Lung (tissue), 12 donors: Measurements from ENCODE around the gene KRTAP5-6. TPM values are rescaled to one million over a fixed set of nuclear protein-coding genes. Genes with fewer than 3 reads are reported as not detected.

Source experiments
- ATAC-seq: fragments of 200-7000 bp; cut with Tn5 transposase; one replicate; pipeline ENCODE4 v1.9.1; 2020; ENCODE audit warnings: moderate number of reproducible peaks; ENCODE audit not compliant: insufficient read depth, low FRiP score
- DNase-seq, 3 donors: peaks; one replicate each; pipeline ENCODE4 v3.0.0-alpha.2; 2013 to 2017
- H3K27ac ChIP-seq, 2 donors: one replicate each; pipeline ENCODE4 v1.5.1; 2013; ENCODE audit warnings: mild to moderate bottlenecking in 2 of 2, moderate library complexity in 2 of 2, control low read depth in 1 of 2, inconsistent platforms in 1 of 2, low read depth in 1 of 2, low read length in 1 of 2
- H3K27me3 ChIP-seq, 3 donors: one replicate each; pipeline ENCODE4 v1.5.1; 2013; ENCODE audit warnings: low read length in 2 of 3; ENCODE audit not compliant: control insufficient read depth in 3 of 3, insufficient read depth in 3 of 3
- H3K36me3 ChIP-seq, 4 donors: one replicate each; pipeline ENCODE4 v1.5.1; 2013; ENCODE audit warnings: low read length in 4 of 4, mild to moderate bottlenecking in 1 of 4, moderate library complexity in 1 of 4; ENCODE audit not compliant: control insufficient read depth in 4 of 4, insufficient read depth in 4 of 4
- H3K4me1 ChIP-seq, 5 donors: one replicate each; pipeline ENCODE4 v1.5.1; 2013; ENCODE audit warnings: low read length in 5 of 5, mild to moderate bottlenecking in 2 of 5, moderate library complexity in 1 of 5; ENCODE audit not compliant: control insufficient read depth in 5 of 5, insufficient read depth in 5 of 5
- H3K4me3 ChIP-seq: one replicate; pipeline ENCODE4 v1.5.1; 2013; ENCODE audit warnings: mild to moderate bottlenecking, control low read depth, moderate library complexity
- H3K9ac ChIP-seq, 2 donors: one replicate each; pipeline ENCODE4 v1.5.1; 2013; ENCODE audit warnings: low read length in 2 of 2, control low read depth in 1 of 2; ENCODE audit not compliant: insufficient read depth in 1 of 2
- H3K9me3 ChIP-seq, 4 donors: one replicate each; pipeline ENCODE4 v1.5.1; 2013; ENCODE audit warnings: low read length in 3 of 4, mild to moderate bottlenecking in 1 of 4, moderate library complexity in 1 of 4; ENCODE audit not compliant: control insufficient read depth in 4 of 4, insufficient read depth in 3 of 4
- CTCF ChIP-seq: IDR thresholded peaks from 2 replicates; pipeline ENCODE4 v1.5.1; 2012; ENCODE audit warnings: mild to moderate bottlenecking; ENCODE audit errors: control extremely low read depth, extremely low read depth
- WGBS, 2 donors: extraction: QIAGEN DNeasy Blood & Tissue Kit; methylation state at CpG; one replicate each; pipeline ENCODE4 v1.1.7; 2013; 5-methylcytosine and 5-hydroxymethylcytosine counted together
- polyA plus RNA-seq, 2 donors: library from polyadenylated mRNA; stranded (reverse); fragments of 200-250 nt; gene quantifications; one replicate each; pipeline ENCODE4 v1.2.1, GENCODE V29; 2013
- total RNA-seq, 2 donors: library from RNA; depleted of rRNA in 1 of 2; stranded (reverse); fragments of >200 nt in 1 of 2; gene quantifications; one replicate each; pipeline ENCODE4 v1.2.1, GENCODE V29; 2014 to 2021
- donor health status: control.
- donor health status: control.
- donor health status: Bipolar disorder and iron deficiency.
- donor health status: healthy.
- donor health status: DM: yes; HTN: yes; CAD: no.

Gene KRTAP5-6
- total and polyA plus RNA-seq, 4 donors: not detected

GRCh38 chr11:1745701-1746320 is 48.8 kb downstream of the KRTAP5-6 start:
- H3K4me3 ChIP-seq: no peak overlapping the region
- H3K27ac ChIP-seq: no peak overlapping the region
- no peak for TF ChIP-seq CTCF
- no peaks in the 10 kb centered on the region for H3K36me3 ChIP-seq
- WGBS, 2 donors: 94 to 96% methylated on average over 14 of the region's 14 CpGs
- peaks cover 0 to 2% (median 0%) of the 10 kb centered on the region in 4 donors for H3K9me3 ChIP-seq
- ATAC-seq (no peak), DNase-seq (no peak)
- peaks cover 0 to 11% (median 0%) of the 10 kb centered on the region in 5 donors for H3K4me1 ChIP-seq
- peaks cover 0 to 37% (median 12%) of the 10 kb centered on the region in 3 donors for H3K27me3 ChIP-seq
- no peak overlapping the region for H3K9ac ChIP-seq

- Histone ChIP-seq H3K27me3 (peaks cover 0 to 37% (median 12%) of the 10 kb centered on the region in 3 donors), H3K4me1 (peaks cover 0 to 12% (median 0%) of the 10 kb centered on the region in 5 donors), H3K36me3 (no peaks in the 10 kb centered on the region), H3K9me3 (peaks cover 0 to 2% (median 0%) of the 10 kb centered on the region in 4 donors), H3K9ac (no peak overlapping the region), H3K27ac (no peak overlapping the region), H3K4me3 (no peak overlapping the region)
- DNase-seq (no peak), ATAC-seq (no peak)
- no peak for TF ChIP-seq CTCF
- 72 to 82% methylated on average over 22 of the region's 22 CpGs for WGBS, 2 donors
Observed at GRCh38 chr11:1746511-1746931, 49.5 kb downstream of the KRTAP5-6 start.

- H3K27ac ChIP-seq: no peak overlapping the region
- H3K27me3 ChIP-seq: peaks cover 0 to 34% (median 12%) of the 10 kb centered on the region in 3 donors
- no peak overlapping the region for H3K9ac ChIP-seq
- H3K36me3 ChIP-seq: peaks cover 0 to 5% (median 0%) of the 10 kb centered on the region in 4 donors
- 88 to 94% methylated on average over 21 of the region's 21 CpGs for WGBS, 2 donors
- H3K4me1 ChIP-seq: peaks cover 0 to 12% (median 0%) of the 10 kb centered on the region in 5 donors
- ATAC-seq (no peak), DNase-seq (no peak)
- no peak overlapping the region for H3K4me3 ChIP-seq
- TF ChIP-seq CTCF: no peak
- peaks cover 0 to 2% (median 0%) of the 10 kb centered on the region in 4 donors for H3K9me3 ChIP-seq
Observed at GRCh38 chr11:1746956-1747752, 50.2 kb downstream of the KRTAP5-6 start.

Other genes with a start within 250 kb of the KRTAP5-6 start
- gene MOB2, start 210.4 kb upstream of the KRTAP5-6 start, total RNA-seq: 10 to 100 TPM; 34.3 to 38.5 TPM
- 10 to 100 TPM; 31.6 to 45.2 TPM for gene MOB2, start 210.4 kb upstream of the KRTAP5-6 start, polyA plus RNA-seq
- 10 to 100 TPM in 1 of 2 donors, 1 to 10 TPM in 1; 2.0 to 17.0 TPM for gene DUSP8, start 124.9 kb upstream of the KRTAP5-6 start, total RNA-seq
- gene DUSP8, start 124.9 kb upstream of the KRTAP5-6 start, polyA plus RNA-seq: 1 to 10 TPM; 3.5 to 9.1 TPM
- gene KRTAP5-1, start 111.9 kb upstream of the KRTAP5-6 start, total RNA-seq: not detected
- gene KRTAP5-1, start 111.9 kb upstream of the KRTAP5-6 start, polyA plus RNA-seq: not detected
- gene KRTAP5-2, start 98.9 kb upstream of the KRTAP5-6 start, total RNA-seq: not detected
- under 1 TPM in 1 of 2 donors, not detected in 1; 0.12 TPM for gene KRTAP5-2, start 98.9 kb upstream of the KRTAP5-6 start, polyA plus RNA-seq
- not detected for gene KRTAP5-3, start 88.7 kb upstream of the KRTAP5-6 start, total RNA-seq
- gene KRTAP5-3, start 88.7 kb upstream of the KRTAP5-6 start, polyA plus RNA-seq: not detected
- gene KRTAP5-4, start 75.1 kb upstream of the KRTAP5-6 start, total RNA-seq: not detected
- gene KRTAP5-4, start 75.1 kb upstream of the KRTAP5-6 start, polyA plus RNA-seq: not detected
- gene KRTAP5-5, start 67.4 kb upstream of the KRTAP5-6 start, total RNA-seq: not detected
- gene KRTAP5-5, start 67.4 kb upstream of the KRTAP5-6 start, polyA plus RNA-seq: not detected
- 10 to 100 TPM in 1 of 2 donors, under 1 TPM in 1; 0.40 to 18.8 TPM for gene IFITM10, start 53.4 kb downstream of the KRTAP5-6 start, total RNA-seq
- 1 to 10 TPM in 1 of 2 donors, under 1 TPM in 1; 0.93 to 4.5 TPM for gene IFITM10, start 53.4 kb downstream of the KRTAP5-6 start, polyA plus RNA-seq
- gene CTSD, start 66.7 kb downstream of the KRTAP5-6 start, total RNA-seq: 1,000 to 10,000 TPM in 1 of 2 donors, 100 to 1,000 TPM in 1; 388 to 2,158 TPM
- 1,000 to 10,000 TPM; 1,739 to 2,177 TPM for gene CTSD, start 66.7 kb downstream of the KRTAP5-6 start, polyA plus RNA-seq
- gene SYT8, start 137.8 kb downstream of the KRTAP5-6 start, total RNA-seq: 10 to 100 TPM in 1 of 2 donors, 1 to 10 TPM in 1; 2.7 to 40.6 TPM
- 10 to 100 TPM; 15.0 to 18.9 TPM for gene SYT8, start 137.8 kb downstream of the KRTAP5-6 start, polyA plus RNA-seq
- gene TNNI2, start 141.8 kb downstream of the KRTAP5-6 start, total RNA-seq: 10 to 100 TPM in 1 of 2 donors, 1 to 10 TPM in 1; 3.1 to 14.3 TPM
- 10 to 100 TPM; 10.1 to 35.8 TPM for gene TNNI2, start 141.8 kb downstream of the KRTAP5-6 start, polyA plus RNA-seq
- 10 to 100 TPM; 44.9 to 72.1 TPM for gene LSP1, start 155.9 kb downstream of the KRTAP5-6 start, total RNA-seq
- gene LSP1, start 155.9 kb downstream of the KRTAP5-6 start, polyA plus RNA-seq: 100 to 1,000 TPM in 1 of 2 donors, 10 to 100 TPM in 1; 95.7 to 121 TPM
- gene PRR33, start 194.7 kb downstream of the KRTAP5-6 start, total RNA-seq: not detected
- gene PRR33, start 194.7 kb downstream of the KRTAP5-6 start, polyA plus RNA-seq: under 1 TPM; 0.08 to 0.13 TPM
- gene TNNT3, start 222.5 kb downstream of the KRTAP5-6 start, total RNA-seq: 1 to 10 TPM; 7.1 to 8.0 TPM
- 1 to 10 TPM; 1.6 to 3.0 TPM for gene TNNT3, start 222.5 kb downstream of the KRTAP5-6 start, polyA plus RNA-seq